ENCODE results near the gene SCGB3A1.

The SCGB3A1 gene

GRCh38 chr5:180603076-180603594 lies 11.8 kb upstream of the SCGB3A1 start:
- TF ChIP-seq TAF1 (IDR thresholded peaks at IDR 0.05; ENCODE audit: borderline replicate concordance, insufficient read depth, low read length) (no peak), FOXP2 (optimal IDR thresholded peaks at IDR 0.05; ENCODE audit: borderline replicate concordance, extremely low read depth, extremely low read length, insufficient read depth) (no peak), POLR2AphosphoS5 (IDR thresholded peaks at IDR 0.05; ENCODE audit: low read depth, low read length) (no peak), REST (IDR thresholded peaks at IDR 0.05; ENCODE audit: insufficient read depth in 1 of 2, low read depth in 2 of 2, low read length in 2 of 2) (no peak), SIN3A (IDR thresholded peaks at IDR 0.05; ENCODE audit: borderline replicate concordance, insufficient read depth, low read length) (no peak)

- TF ChIP-seq FOXP2 (optimal IDR thresholded peaks at IDR 0.05; ENCODE audit: borderline replicate concordance, extremely low read depth, extremely low read length, insufficient read depth) = no peak
- TF ChIP-seq POLR2AphosphoS5 (IDR thresholded peaks at IDR 0.05; ENCODE audit: low read depth, low read length) = no peak
- no peak for TF ChIP-seq TAF1 (IDR thresholded peaks at IDR 0.05; ENCODE audit: borderline replicate concordance, insufficient read depth, low read length)
- TF ChIP-seq REST (IDR thresholded peaks at IDR 0.05; ENCODE audit: insufficient read depth in 1 of 2, low read depth in 2 of 2, low read length in 2 of 2) = no peak
- TF ChIP-seq SIN3A (IDR thresholded peaks at IDR 0.05; ENCODE audit: borderline replicate concordance, insufficient read depth, low read length) = no peak
Measured at GRCh38 chr5:180602481-180603075, 11.3 kb upstream of the SCGB3A1 start.

- TF ChIP-seq TAF1 (IDR thresholded peaks at IDR 0.05; ENCODE audit: borderline replicate concordance, insufficient read depth, low read length) (no peak), REST (IDR thresholded peaks at IDR 0.05; ENCODE audit: insufficient read depth in 1 of 2, low read depth in 2 of 2, low read length in 2 of 2) (no peak), FOXP2 (optimal IDR thresholded peaks at IDR 0.05; ENCODE audit: borderline replicate concordance, extremely low read depth, extremely low read length, insufficient read depth) (no peak), POLR2AphosphoS5 (IDR thresholded peaks at IDR 0.05; ENCODE audit: low read depth, low read length) (no peak), SIN3A (IDR thresholded peaks at IDR 0.05; ENCODE audit: borderline replicate concordance, insufficient read depth, low read length) (no peak)
Measured at GRCh38 chr5:180601591-180602480, 10.5 kb upstream of the SCGB3A1 start.

- TF ChIP-seq REST (IDR thresholded peaks at IDR 0.05; ENCODE audit: insufficient read depth in 1 of 2, low read depth in 2 of 2, low read length in 2 of 2) (no peak), TAF1 (IDR thresholded peaks at IDR 0.05; ENCODE audit: borderline replicate concordance, insufficient read depth, low read length) (no peak), POLR2AphosphoS5 (IDR thresholded peaks at IDR 0.05; ENCODE audit: low read depth, low read length) (no peak), SIN3A (IDR thresholded peaks at IDR 0.05; ENCODE audit: borderline replicate concordance, insufficient read depth, low read length) (no peak), FOXP2 (optimal IDR thresholded peaks at IDR 0.05; ENCODE audit: borderline replicate concordance, extremely low read depth, extremely low read length, insufficient read depth) (no peak)
Measured at GRCh38 chr5:180600554-180601041, 9.3 kb upstream of the SCGB3A1 start.

Measured in PFSK-1 (cell line).